GM19240 (cell line): ENCODE results near the gene SKIDA1.

Source experiments
- DNase-seq: peaks from one replicate; pipeline ENCODE4 v3.0.0; 2011; ENCODE audit warnings: low spot score; ENCODE audit not compliant: insufficient read length

Gene SKIDA1

GRCh38 chr10:21517134-21518031 is 8.1 kb downstream of the SKIDA1 start:
- DNase-seq: no peak

- DNase-seq: no peak
Measured at GRCh38 chr10:21516242-21517131, 9.0 kb downstream of the SKIDA1 start.

- no peak for DNase-seq
Measured at GRCh38 chr10:21515361-21516241, 9.9 kb downstream of the SKIDA1 start.

GRCh38 chr10:21514818-21515351 is 10.6 kb downstream of the SKIDA1 start:
- DNase-seq: no peak

GRCh38 chr10:21514129-21514817 is 11.2 kb downstream of the SKIDA1 start:
- DNase-seq: no peak

GRCh38 chr10:21513405-21513788 is 12.1 kb downstream of the SKIDA1 start:
- DNase-seq: no peak

- no peak for DNase-seq
Measured at GRCh38 chr10:21512573-21513404, 12.7 kb downstream of the SKIDA1 start.

GRCh38 chr10:21511946-21512572 is 13.4 kb downstream of the SKIDA1 start:
- DNase-seq: no peak

- no peak for DNase-seq
Measured at GRCh38 chr10:21511095-21511570, 14.3 kb downstream of the SKIDA1 start.

- DNase-seq: no peak
Measured at GRCh38 chr10:21510241-21511094, 15.0 kb downstream of the SKIDA1 start.

- DNase-seq: no peak
Measured at GRCh38 chr10:21509341-21510240, 15.9 kb downstream of the SKIDA1 start.

GRCh38 chr10:21508706-21509331 is 16.7 kb downstream of the SKIDA1 start:
- no peak for DNase-seq

- no peak for DNase-seq
Measured at GRCh38 chr10:21507150-21507549, 18.3 kb downstream of the SKIDA1 start.

- no peak for DNase-seq
Measured at GRCh38 chr10:21506351-21506750, 19.1 kb downstream of the SKIDA1 start.

- no peak for DNase-seq
Measured at GRCh38 chr10:21505711-21506278, 19.7 kb downstream of the SKIDA1 start.

GRCh38 chr10:21503542-21503941 is 21.9 kb downstream of the SKIDA1 start:
- DNase-seq: no peak
